HepG2 (cell line): ENCODE data around the gene UCMA. TPM values are rescaled to one million over a fixed set of nuclear protein-coding genes. Genes with fewer than 3 reads are reported as not detected.

ENCODE experiments used
- ATAC-seq: fragments of 200-7000 bp; cut with Tn5 transposase; 3 replicates; pipeline ENCODE4 v1.9.1; 2020; ENCODE audit warnings: mild to moderate bottlenecking, moderate library complexity
- BruUV-seq: library from RNA; stranded (reverse); fragments of 400-500 nt; replicated peaks from 2 replicates; lab custom pipeline; 2021; lab: Mats Ljungman, UMichigan
- CTCF ChIA-PET: fragments of 300-600 bp; formaldehyde crosslinking; extraction: SDS; loops from one replicate; lab custom pipeline; 2021; ENCODE audit warnings: low total read pairs, inconsistent platforms, low intra/inter-chr PET ratio; lab: Yijun Ruan, JAX
- POLR2A ChIA-PET: fragments of 350-600 bp; sonication (Branson Sonifier 250); formaldehyde crosslinking; loops from one replicate; lab custom pipeline; 2020; ENCODE audit warnings: antibody characterized with exemption, inconsistent platforms; lab: Yijun Ruan, JAX
- DNase-seq: peaks from one replicate; pipeline ENCODE4 v3.0.0-alpha.2; 2015; ENCODE audit warnings: low spot score
- FAIRE-seq: peaks from 3 replicates; lab custom pipeline; 2011; peaks lifted over from hg19 to GRCh38; lab: Jason Lieb, UNC
- H2AFZ ChIP-seq: one replicate; pipeline ENCODE4 v1.6.1; 2011; ENCODE audit warnings: low read length, inconsistent platforms
- H3K27ac ChIP-seq: fragments of 300-600 bp; 3 replicates; pipeline ENCODE4 v1.8.0; 2011; ENCODE audit warnings: mixed run types, mild to moderate bottlenecking, mixed read lengths, low read length, inconsistent platforms; ENCODE audit not compliant: insufficient read depth; ENCODE audit errors: extremely low read length
- H3K27me3 ChIP-seq, 2 experiments: fragments of 200-600 bp in 1 of 2; 2 replicates in 1 of 2; 3 replicates in 1 of 2; pipeline versions ENCODE4 v1.6.0 to v1.8.0; 2011; ENCODE audit warnings: low read length in 2 of 2, mild to moderate bottlenecking in 2 of 2, moderate library complexity in 2 of 2, inconsistent platforms in 1 of 2; ENCODE audit not compliant: insufficient read depth in 2 of 2, control insufficient read depth in 1 of 2
- H3K36me3 ChIP-seq, 2 experiments: fragments of 200-600 bp in 1 of 2; replicated peaks in 1 of 2; 2 replicates in 1 of 2; 3 replicates in 1 of 2; pipeline versions ENCODE4 v1.5.1 to v1.8.0; 2011; ENCODE audit warnings: low read length in 2 of 2, inconsistent platforms in 1 of 2; ENCODE audit not compliant: insufficient read depth in 2 of 2, control insufficient read depth in 1 of 2
- H3K4me1 ChIP-seq: 2 replicates; pipeline ENCODE4 v1.5.1; 2012; ENCODE audit warnings: low read length, inconsistent platforms; ENCODE audit not compliant: insufficient read depth
- H3K4me2 ChIP-seq: 2 replicates; pipeline ENCODE4 v1.6.0; 2011; ENCODE audit warnings: low read depth, low read length, inconsistent platforms
- H3K4me3 ChIP-seq, 3 experiments: fragments of 200-600 bp in 1 of 3; sonication (generic), shearing (Covaris generic) in 1 of 3; replicated peaks in 1 of 3; 2 replicates each; pipeline ENCODE4 v1.5.1; 2011 to 2016; ENCODE audit warnings: low read length in 3 of 3, inconsistent platforms in 2 of 3, low read depth in 2 of 3, mild to moderate bottlenecking in 2 of 3, control low read depth in 1 of 3, mixed read lengths in 1 of 3; ENCODE audit not compliant: insufficient read depth in 1 of 3
- H3K79me2 ChIP-seq: one replicate; pipeline ENCODE4 v1.6.1; 2011; ENCODE audit warnings: low read length, inconsistent platforms; ENCODE audit not compliant: insufficient read depth
- H3K9ac ChIP-seq: 2 replicates; pipeline ENCODE4 v1.6.0; 2011; ENCODE audit warnings: mild to moderate bottlenecking, low read depth, low read length, inconsistent platforms; ENCODE audit not compliant: insufficient read depth
- H3K9me3 ChIP-seq: 2 replicates; pipeline ENCODE4 v1.5.1; 2012; ENCODE audit warnings: mild to moderate bottlenecking, low read length
- H4K20me1 ChIP-seq: 2 replicates; pipeline ENCODE4 v1.6.0; 2011; ENCODE audit warnings: inconsistent platforms, mild to moderate bottlenecking, low read length, moderate library complexity; ENCODE audit not compliant: insufficient read depth
- CC2D1A ChIP-seq: sonication (generic); formaldehyde crosslinking; IDR thresholded peaks from 2 replicates; pipeline ENCODE4 v1.8.1; 2023; ENCODE audit warnings: mild to moderate bottlenecking, missing genetic modification reagents
- CENPX ChIP-seq: sonication (generic); formaldehyde crosslinking; IDR thresholded peaks from 2 replicates; pipeline ENCODE4 v1.9.0; 2021; ENCODE audit warnings: mild to moderate bottlenecking, missing genetic modification reagents, moderate library complexity
- DBP ChIP-seq: sonication (generic); formaldehyde crosslinking; IDR thresholded peaks from 2 replicates; pipeline ENCODE4 v1.4.0; 2020; ENCODE audit warnings: missing genetic modification reagents; ENCODE audit errors: not compliant biosample characterization
- MEIS1 ChIP-seq: sonication (generic); formaldehyde crosslinking; IDR thresholded peaks from 2 replicates; pipeline ENCODE4 v1.9.0; 2021; ENCODE audit warnings: mild to moderate bottlenecking, missing genetic modification reagents, moderate library complexity, borderline replicate concordance
- SOX6 ChIP-seq, 2 experiments: fragments of 450-650 bp in 1 of 2; sonication (generic) in 1 of 2; formaldehyde crosslinking in 1 of 2; IDR thresholded peaks; 2 replicates each; pipeline versions ENCODE4 v1.4.0 to v1.6.1; 2017 to 2020; ENCODE audit warnings: antibody characterized with exemption in 1 of 2, mild to moderate bottlenecking in 1 of 2, missing genetic modification reagents in 1 of 2
- ZNF24 ChIP-seq: fragments of 450-650 bp; IDR thresholded peaks from 2 replicates; pipeline ENCODE4 v1.6.1; 2017; ENCODE audit warnings: antibody characterized with exemption, mild to moderate bottlenecking
- ZNF460 ChIP-seq: sonication (generic); formaldehyde crosslinking; IDR thresholded peaks from 2 replicates; pipeline ENCODE4 v1.5.1; 2020; ENCODE audit warnings: missing genetic modification reagents, mild to moderate bottlenecking, borderline replicate concordance
- ZNF562 ChIP-seq: sonication (generic); formaldehyde crosslinking; IDR thresholded peaks from 2 replicates; pipeline ENCODE4 v1.8.0; 2022; ENCODE audit warnings: missing genetic modification reagents, borderline replicate concordance
- ZNF761 ChIP-seq: sonication (generic); formaldehyde crosslinking; conservative IDR thresholded peaks from 2 replicates; pipeline ENCODE4 v1.4.0; 2020; ENCODE audit warnings: mild to moderate bottlenecking, missing genetic modification reagents
- WGBS: methylation state at CpG from one replicate; pipeline ENCODE4 v1.1.6; 2017; ENCODE audit warnings: low lambda C conversion rate; 5-methylcytosine and 5-hydroxymethylcytosine counted together
- in situ Hi-C: cut with HindIII; loops from 2 replicates; pipeline ENCODE4 v1.10.0; 2017; ENCODE audit warnings: low pct_unique_long_range_greater_than_20kb; ENCODE audit not compliant: extremely low pct_ligation_motif_present
- intact Hi-C: fragments of 100-400 bp; cut with micrococcal nuclease; formaldehyde crosslinking; loops from one replicate; pipeline ENCODE4 v1.10.0; 2022; ENCODE audit not compliant: unreplicated experiment
- polyA plus RNA-seq, 8 experiments: library from polyadenylated mRNA; depleted of rRNA in 3 of 8; stranded (reverse) in 7 of 8; unstranded in 1 of 8; fragments of >200 nt; fragmentation: Illumina TruSeq in 4 of 8; extraction: Trizol in 4 of 8; gene quantifications; 2 replicates each; pipeline versions ENCODE4 v1.2.1 to v1.2.3, GENCODE V29; 2011 to 2016; ENCODE audit warnings: low read depth in 4 of 8, missing spikeins in 1 of 8, mixed read lengths in 1 of 8; ENCODE audit not compliant: insufficient read depth in 1 of 8
- total RNA-seq, 5 experiments: library from RNA; depleted of rRNA; stranded (reverse); fragments of >200 nt; fragmentation: Illumina TruSeq; extraction: Trizol; gene quantifications; 2 replicates each; pipeline ENCODE4 v1.2.3, GENCODE V29; 2016; ENCODE audit warnings: low read depth in 1 of 5
- TF ChIP-seq, protein P1 (sequence below), 2 experiments: sonication (generic) in 1 of 2; formaldehyde crosslinking in 1 of 2; IDR thresholded peaks; 2 replicates each; pipeline versions ENCODE4 v1.6.1 to v1.9.0; 2014 to 2022; ENCODE audit warnings: antibody characterized with exemption in 1 of 2, borderline replicate concordance in 1 of 2, inconsistent platforms in 1 of 2, low read depth in 1 of 2, missing genetic modification reagents in 1 of 2
- TF ChIP-seq, protein P2 (sequence below), 2 experiments: sonication (generic) in 1 of 2; formaldehyde crosslinking in 1 of 2; IDR thresholded peaks; 2 replicates each; pipeline versions ENCODE4 v1.5.1 to v1.6.1; 2011 to 2020; ENCODE audit warnings: borderline replicate concordance in 1 of 2, low read depth in 1 of 2, low read length in 1 of 2, mild to moderate bottlenecking in 1 of 2, missing genetic modification reagents in 1 of 2, moderate library complexity in 1 of 2
- TF ChIP-seq, protein P3 (sequence below): sonication (generic); formaldehyde crosslinking; IDR thresholded peaks from 2 replicates; pipeline ENCODE4 v1.4.0; 2020; ENCODE audit warnings: mild to moderate bottlenecking, missing genetic modification reagents

Gene UCMA
- total and polyA plus RNA-seq, 2 of the 13 experiments (the other 11 are each of a cell fraction or from before 2014, with no cell fraction given), result not detected

- ChIA-PET POLR2A (no interaction called here), CTCF (no interaction called here)
- TF ChIP-seq SOX6 (IDR thresholded peaks at IDR 0.05), result no peak
- TF ChIP-seq SOX6 (CRISPR knock-in tag; IDR thresholded peaks at IDR 0.05), result no peak
- TF ChIP-seq, protein P1, sequence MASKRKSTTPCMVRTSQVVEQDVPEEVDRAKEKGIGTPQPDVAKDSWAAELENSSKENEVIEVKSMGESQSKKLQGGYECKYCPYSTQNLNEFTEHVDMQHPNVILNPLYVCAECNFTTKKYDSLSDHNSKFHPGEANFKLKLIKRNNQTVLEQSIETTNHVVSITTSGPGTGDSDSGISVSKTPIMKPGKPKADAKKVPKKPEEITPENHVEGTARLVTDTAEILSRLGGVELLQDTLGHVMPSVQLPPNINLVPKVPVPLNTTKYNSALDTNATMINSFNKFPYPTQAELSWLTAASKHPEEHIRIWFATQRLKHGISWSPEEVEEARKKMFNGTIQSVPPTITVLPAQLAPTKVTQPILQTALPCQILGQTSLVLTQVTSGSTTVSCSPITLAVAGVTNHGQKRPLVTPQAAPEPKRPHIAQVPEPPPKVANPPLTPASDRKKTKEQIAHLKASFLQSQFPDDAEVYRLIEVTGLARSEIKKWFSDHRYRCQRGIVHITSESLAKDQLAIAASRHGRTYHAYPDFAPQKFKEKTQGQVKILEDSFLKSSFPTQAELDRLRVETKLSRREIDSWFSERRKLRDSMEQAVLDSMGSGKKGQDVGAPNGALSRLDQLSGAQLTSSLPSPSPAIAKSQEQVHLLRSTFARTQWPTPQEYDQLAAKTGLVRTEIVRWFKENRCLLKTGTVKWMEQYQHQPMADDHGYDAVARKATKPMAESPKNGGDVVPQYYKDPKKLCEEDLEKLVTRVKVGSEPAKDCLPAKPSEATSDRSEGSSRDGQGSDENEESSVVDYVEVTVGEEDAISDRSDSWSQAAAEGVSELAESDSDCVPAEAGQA (IDR thresholded peaks at IDR 0.05; ENCODE audit: low read depth), result no peak
- TF ChIP-seq, protein P1 (CRISPR knock-in tag; IDR thresholded peaks at IDR 0.05; ENCODE audit: borderline replicate concordance), result no peak
- TF ChIP-seq CENPX (CRISPR knock-in tag), result no peak
- TF ChIP-seq, protein P2, sequence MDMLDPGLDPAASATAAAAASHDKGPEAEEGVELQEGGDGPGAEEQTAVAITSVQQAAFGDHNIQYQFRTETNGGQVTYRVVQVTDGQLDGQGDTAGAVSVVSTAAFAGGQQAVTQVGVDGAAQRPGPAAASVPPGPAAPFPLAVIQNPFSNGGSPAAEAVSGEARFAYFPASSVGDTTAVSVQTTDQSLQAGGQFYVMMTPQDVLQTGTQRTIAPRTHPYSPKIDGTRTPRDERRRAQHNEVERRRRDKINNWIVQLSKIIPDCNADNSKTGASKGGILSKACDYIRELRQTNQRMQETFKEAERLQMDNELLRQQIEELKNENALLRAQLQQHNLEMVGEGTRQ (IDR thresholded peaks at IDR 0.05; ENCODE audit: low read depth, low read length), result no peak
- TF ChIP-seq, protein P2 (CRISPR knock-in tag; IDR thresholded peaks at IDR 0.05; ENCODE audit: borderline replicate concordance), result no peak
- no peak for TF ChIP-seq ZNF761
- TF ChIP-seq ZNF460 (CRISPR knock-in tag), result no peak
- TF ChIP-seq ZNF24, result no peak
- TF ChIP-seq CC2D1A (CRISPR knock-in tag), result no peak
- no peak for TF ChIP-seq MEIS1 (CRISPR knock-in tag)
- TF ChIP-seq ZNF562 (CRISPR knock-in tag), result no peak
- TF ChIP-seq, protein P3, sequence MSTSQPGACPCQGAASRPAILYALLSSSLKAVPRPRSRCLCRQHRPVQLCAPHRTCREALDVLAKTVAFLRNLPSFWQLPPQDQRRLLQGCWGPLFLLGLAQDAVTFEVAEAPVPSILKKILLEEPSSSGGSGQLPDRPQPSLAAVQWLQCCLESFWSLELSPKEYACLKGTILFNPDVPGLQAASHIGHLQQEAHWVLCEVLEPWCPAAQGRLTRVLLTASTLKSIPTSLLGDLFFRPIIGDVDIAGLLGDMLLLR (CRISPR knock-in tag), result no peak
- no peak for TF ChIP-seq DBP (CRISPR knock-in tag)
- intact Hi-C loops, result no loop called here
- no peaks in the 10 kb centered on the region for H3K9me3 ChIP-seq
- ATAC-seq (no peak), FAIRE-seq (no peak), DNase-seq (no peak)
- H3K4me1 ChIP-seq, result no peaks in the 10 kb centered on the region
- peaks cover 0 to 5% of the 10 kb centered on the region in 2 experiments; a peak in 1 of 5 replicates for H3K27me3 ChIP-seq
- no peaks in the 10 kb centered on the region for H3K36me3 ChIP-seq
- no peak overlapping the region for H3K27ac ChIP-seq
- BruUV-seq, result no TSS peak
- no peaks in the 10 kb centered on the region for H4K20me1 ChIP-seq
- H2AFZ ChIP-seq, result no peak overlapping the region
- H3K4me3 ChIP-seq, result no peak overlapping the region
- no peak overlapping the region for H3K9ac ChIP-seq
- in situ Hi-C loops, result no loop called here
- no peak overlapping the region for H3K4me2 ChIP-seq
- 57% methylated on average over 4 of the region's 4 CpGs for WGBS
- H3K79me2 ChIP-seq, result no peaks in the 10 kb centered on the region
Observed at GRCh38 chr10:13247784-13248183, 13.6 kb upstream of the UCMA start.
